A673 (cell line): ENCODE measurements around the gene QDPR. TPM values are rescaled to one million over a fixed set of nuclear protein-coding genes. Genes with fewer than 3 reads are reported as not detected.
"Not testable (repeated sequence)": the region's sequence is repeated elsewhere in the genome, so short reads cannot be mapped to it uniquely, and the experiment has no call there.

Source experiments
- BruUV-seq: library from RNA; stranded (reverse); fragments of 400-500 nt; replicated peaks from 2 replicates; lab custom pipeline; 2021; lab: Mats Ljungman, UMichigan
- CTCF ChIA-PET: fragments of 300-600 bp; sonication (Branson Sonifier 250); formaldehyde crosslinking; loops from one replicate; lab custom pipeline; 2022; ENCODE audit warnings: antibody characterized with exemption; lab: Charles Lee
- POLR2A ChIA-PET: fragments of 300-600 bp; sonication (Branson Sonifier 250); formaldehyde crosslinking; loops from one replicate; lab custom pipeline; 2022; ENCODE audit warnings: antibody characterized with exemption; ENCODE audit not compliant: low non-redundant PET; lab: Charles Lee
- DNase-seq: peaks from one replicate; pipeline ENCODE4 v3.0.0-alpha.2; 2015; ENCODE audit warnings: low spot score
- H3K27ac ChIP-seq: fragments of 200-600 bp; sonication (generic); 2 replicates; pipeline ENCODE4 v1.5.1; 2016; ENCODE audit warnings: mixed run types, low read depth, mild to moderate bottlenecking, mixed read lengths, antibody characterized with exemption, low read length; ENCODE audit not compliant: poor library complexity, severe bottlenecking
- H3K27me3 ChIP-seq: fragments of 200-600 bp; sonication (generic); replicated peaks from 2 replicates; pipeline ENCODE4 v1.6.1; 2017; ENCODE audit warnings: mixed run types, low read depth, mild to moderate bottlenecking, mixed read lengths, antibody characterized with exemption, low read length; ENCODE audit not compliant: insufficient read depth, poor library complexity
- H3K36me3 ChIP-seq: fragments of 200-600 bp; sonication (generic); 2 replicates; pipeline ENCODE4 v1.6.1; 2016; ENCODE audit warnings: mixed run types, mild to moderate bottlenecking, mixed read lengths, antibody characterized with exemption, low read length; ENCODE audit not compliant: insufficient read depth, poor library complexity, severe bottlenecking
- H3K4me1 ChIP-seq: fragments of 200-600 bp; sonication (generic); 2 replicates; pipeline ENCODE4 v1.6.1; 2017; ENCODE audit warnings: mixed run types, mild to moderate bottlenecking, mixed read lengths, antibody characterized with exemption, low read length; ENCODE audit not compliant: insufficient read depth, poor library complexity, severe bottlenecking
- H3K4me3 ChIP-seq: fragments of 200-600 bp; sonication (generic); 2 replicates; pipeline ENCODE4 v1.5.1; 2016; ENCODE audit warnings: low read depth, mixed run types, mild to moderate bottlenecking, mixed read lengths, low read length; ENCODE audit not compliant: poor library complexity, severe bottlenecking
- H3K9me3 ChIP-seq: fragments of 200-600 bp; sonication (generic); 2 replicates; pipeline ENCODE4 v1.6.1; 2016; ENCODE audit warnings: mixed run types, low read depth, mild to moderate bottlenecking, mixed read lengths, antibody characterized with exemption, low read length; ENCODE audit not compliant: poor library complexity, severe bottlenecking
- EZH2 ChIP-seq: fragments of 200-600 bp; sonication (generic); IDR thresholded peaks from 2 replicates; pipeline ENCODE4 v1.6.1; 2017; ENCODE audit warnings: borderline replicate concordance, low read depth, mild to moderate bottlenecking, mixed read lengths, antibody characterized with exemption, low read length; ENCODE audit not compliant: poor library complexity, severe bottlenecking
- intact Hi-C: fragments of 100-400 bp; cut with micrococcal nuclease; formaldehyde crosslinking; loops from one replicate; pipeline ENCODE4 v1.10.0; 2022; ENCODE audit not compliant: unreplicated experiment
- total RNA-seq: library from RNA; stranded (reverse); gene quantifications from 2 replicates; pipeline ENCODE4 v1.2.3, GENCODE V29; 2021
- TF ChIP-seq, protein P1 (sequence below): fragments of 300-800, 200-600 bp; sonication (generic); conservative IDR thresholded peaks from 2 replicates; pipeline ENCODE4 v1.5.1; 2017; ENCODE audit warnings: low read depth, mild to moderate bottlenecking, antibody characterized with exemption, low read length, moderate library complexity, mixed read lengths

QDPR gene
- total RNA-seq, 1 experiment from 2014 or later, result 14.7 TPM

DNA sequence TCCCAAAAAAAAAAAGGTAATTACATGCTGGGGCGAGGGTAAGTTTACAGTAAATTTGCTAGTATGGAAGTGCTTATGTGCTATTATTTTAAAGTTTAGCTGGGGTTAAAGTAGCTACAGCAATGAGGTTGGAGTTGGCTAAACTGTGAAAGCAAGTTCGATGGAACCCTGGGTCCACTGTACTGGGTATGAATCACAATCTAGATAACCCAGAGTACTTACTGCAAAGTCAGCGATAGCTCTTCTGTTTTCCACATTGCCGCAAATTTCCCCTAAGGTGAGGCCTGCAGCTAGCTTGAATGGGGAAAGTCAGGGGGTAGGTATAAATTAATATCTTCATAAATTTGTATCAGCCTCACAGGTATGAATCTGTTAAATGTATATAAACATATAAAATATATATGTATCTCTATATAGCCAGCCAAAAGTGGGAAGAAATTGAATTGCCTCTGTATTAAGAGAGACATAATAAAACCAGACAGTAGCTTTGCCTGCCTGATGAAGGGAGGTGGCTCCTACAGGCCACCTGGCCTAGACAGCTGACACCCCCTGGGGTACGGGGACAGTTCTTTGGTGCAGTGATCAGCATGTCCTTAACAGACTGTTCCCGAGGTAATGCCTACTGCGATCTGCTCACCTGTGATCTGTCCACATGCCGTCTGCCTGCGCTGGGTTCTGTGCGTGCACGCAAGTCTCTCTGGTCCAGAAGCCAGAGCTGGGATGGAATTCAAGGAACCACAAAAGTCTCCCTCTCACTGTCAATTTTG is 33.7 kb upstream of the QDPR start:
- Histone ChIP-seq H3K27ac (no peak overlapping the region), H3K27me3 (no peaks in the 10 kb centered on the region), H3K9me3 (no peaks in the 10 kb centered on the region), H3K36me3 (no peaks in the 10 kb centered on the region), H3K4me1 (no peaks in the 10 kb centered on the region), H3K4me3 (no peak overlapping the region)
- intact Hi-C loops, result loop anchor here (5.0 kb wide), 1 partner anchor 822 kb away; no protein-coding TSS in a partner anchor
- no peak for TF ChIP-seq EZH2
- ChIA-PET POLR2A (no interaction called here), CTCF (no interaction called here)
- DNase-seq, result no peak
- no TSS peak for BruUV-seq

DNA sequence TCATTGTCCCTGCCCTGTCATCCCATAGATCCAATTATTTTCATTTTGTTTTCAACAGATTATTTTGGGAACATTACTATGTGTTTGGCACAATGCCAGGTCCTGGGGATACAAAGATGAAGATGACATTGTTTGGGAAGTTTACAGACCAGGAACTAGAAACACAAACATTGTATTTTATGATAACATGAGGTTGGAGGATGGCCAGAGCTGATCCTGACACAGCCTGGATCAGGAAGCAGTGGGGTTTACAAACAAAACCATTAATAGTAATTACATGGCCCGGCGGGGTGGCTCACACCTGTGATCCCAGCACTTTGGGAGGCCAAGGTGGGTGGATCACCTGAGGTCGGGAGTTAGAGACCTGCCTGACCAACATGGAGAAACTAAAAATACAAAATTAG is 32.9 kb upstream of the QDPR start:
- intact Hi-C loops, result loop anchor here (5.0 kb wide), 1 partner anchor 822 kb away; no protein-coding TSS in a partner anchor
- Histone ChIP-seq H3K9me3 (no peaks in the 10 kb centered on the region), H3K4me1 (no peaks in the 10 kb centered on the region), H3K36me3 (no peaks in the 10 kb centered on the region), H3K4me3 (no peak overlapping the region), H3K27ac (no peak overlapping the region), H3K27me3 (no peaks in the 10 kb centered on the region)
- CTCF ChIA-PET, result no interaction called here
- BruUV-seq, result no TSS peak
- DNase-seq, result no peak
- TF ChIP-seq EZH2, result no peak
- POLR2A ChIA-PET, result no interaction called here

DNA sequence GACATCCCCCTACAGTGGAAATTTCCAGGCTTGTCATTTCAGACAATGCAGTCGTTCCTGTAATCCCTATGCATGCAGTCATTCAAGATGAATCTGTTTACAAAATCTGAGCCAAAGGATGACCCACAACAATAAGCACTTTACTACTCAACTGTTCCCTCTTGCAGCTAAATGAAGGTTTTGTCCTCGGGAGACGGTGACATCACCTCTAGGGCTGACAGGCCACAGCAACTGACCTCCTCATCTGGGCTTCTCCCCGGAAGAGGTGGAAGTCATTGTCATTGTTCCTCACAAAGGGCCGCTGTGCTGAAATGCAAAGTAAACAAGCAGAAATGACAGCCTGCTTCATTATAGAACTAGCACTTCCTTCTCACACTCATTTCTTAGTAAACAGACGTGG is 32.3 kb upstream of the QDPR start:
- Histone ChIP-seq H3K36me3 (no peaks in the 10 kb centered on the region), H3K9me3 (no peaks in the 10 kb centered on the region), H3K27ac (no peak overlapping the region), H3K4me1 (no peaks in the 10 kb centered on the region), H3K27me3 (no peaks in the 10 kb centered on the region), H3K4me3 (no peak overlapping the region)
- TF ChIP-seq, protein P1, sequence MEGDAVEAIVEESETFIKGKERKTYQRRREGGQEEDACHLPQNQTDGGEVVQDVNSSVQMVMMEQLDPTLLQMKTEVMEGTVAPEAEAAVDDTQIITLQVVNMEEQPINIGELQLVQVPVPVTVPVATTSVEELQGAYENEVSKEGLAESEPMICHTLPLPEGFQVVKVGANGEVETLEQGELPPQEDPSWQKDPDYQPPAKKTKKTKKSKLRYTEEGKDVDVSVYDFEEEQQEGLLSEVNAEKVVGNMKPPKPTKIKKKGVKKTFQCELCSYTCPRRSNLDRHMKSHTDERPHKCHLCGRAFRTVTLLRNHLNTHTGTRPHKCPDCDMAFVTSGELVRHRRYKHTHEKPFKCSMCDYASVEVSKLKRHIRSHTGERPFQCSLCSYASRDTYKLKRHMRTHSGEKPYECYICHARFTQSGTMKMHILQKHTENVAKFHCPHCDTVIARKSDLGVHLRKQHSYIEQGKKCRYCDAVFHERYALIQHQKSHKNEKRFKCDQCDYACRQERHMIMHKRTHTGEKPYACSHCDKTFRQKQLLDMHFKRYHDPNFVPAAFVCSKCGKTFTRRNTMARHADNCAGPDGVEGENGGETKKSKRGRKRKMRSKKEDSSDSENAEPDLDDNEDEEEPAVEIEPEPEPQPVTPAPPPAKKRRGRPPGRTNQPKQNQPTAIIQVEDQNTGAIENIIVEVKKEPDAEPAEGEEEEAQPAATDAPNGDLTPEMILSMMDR, result no peak
- TF ChIP-seq EZH2, result no peak
- ChIA-PET POLR2A (no interaction called here), CTCF (no interaction called here)
- DNase-seq, result no peak
- intact Hi-C loops, result no loop called here
- no TSS peak for BruUV-seq

DNA sequence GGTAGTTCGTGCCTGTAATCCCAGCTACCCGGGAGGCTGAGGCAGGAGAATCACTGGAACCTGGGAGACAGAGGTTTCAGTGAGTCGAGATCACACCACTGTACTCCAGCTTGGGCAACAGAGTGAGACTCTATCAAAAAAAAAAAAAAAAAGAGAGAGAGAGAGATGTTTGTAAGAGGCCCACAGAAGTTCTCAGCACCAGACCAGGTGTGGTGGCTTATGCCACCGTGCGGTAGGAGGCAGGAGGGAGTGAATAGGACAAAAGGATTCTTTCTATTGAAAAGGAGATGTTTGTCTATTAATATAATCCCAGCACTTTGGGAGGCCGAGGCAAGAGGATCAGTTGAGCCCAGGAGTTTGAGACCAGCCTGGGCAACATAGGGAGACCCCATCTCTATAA is 25.2 kb upstream of the QDPR start:
- H3K4me1 ChIP-seq, H3K27ac ChIP-seq, H3K4me3 ChIP-seq, BruUV-seq, DNase-seq, H3K36me3 ChIP-seq, H3K9me3 ChIP-seq, H3K27me3 ChIP-seq, intact Hi-C loops, POLR2A ChIA-PET: not testable (repeated sequence)
- CTCF ChIA-PET, result interaction anchor here (0.6 kb wide), 1 partner anchor 623 kb away, joined by 3 read pairs; no protein-coding TSS in a partner anchor
